Vagina (tissue), 2 donors: ENCODE data around the gene TET2. TPM values are rescaled to one million over a fixed set of nuclear protein-coding genes. Genes with fewer than 3 reads are reported as not detected.

Experiments used
- DNase-seq, 2 donors: peaks; one replicate each; pipeline ENCODE4 v3.0.0-alpha.2; 2017; ENCODE audit errors: extremely low spot score in 2 of 2
- H3K27ac ChIP-seq: fragments of 200-600 bp; sonication (generic); one replicate; pipeline ENCODE4 v1.5.1; 2019
- H3K27me3 ChIP-seq: fragments of 200-600 bp; sonication (generic); one replicate; pipeline ENCODE4 v1.5.1; 2019
- H3K36me3 ChIP-seq, 2 donors: fragments of 200-600 bp; sonication (generic); one replicate each; pipeline ENCODE4 v1.5.1; 2017 to 2019
- H3K4me1 ChIP-seq: fragments of 200-600 bp; sonication (generic); one replicate; pipeline ENCODE4 v1.5.1; 2019
- H3K4me3 ChIP-seq, 2 donors: fragments of 200-600 bp; sonication (generic); 1 replicate in 1 of 2; 2 replicates in 1 of 2; pipeline ENCODE4 v1.5.1; 2016 to 2019
- H3K9me3 ChIP-seq: fragments of 200-600 bp; sonication (generic); one replicate; pipeline ENCODE4 v1.5.1; 2019
- CTCF ChIP-seq, 3 experiments: fragments of 450-650 bp in 2 of 3; fragments of 200-600 bp in 1 of 3; sonication (generic) in 1 of 3; IDR thresholded peaks; one replicate each; pipeline ENCODE4 v1.5.1; 2017 to 2019; ENCODE audit warnings: antibody characterized with exemption in 3 of 3, mild to moderate bottlenecking in 2 of 3, moderate library complexity in 2 of 3
- POLR2A ChIP-seq, 2 donors: fragments of 450-650 bp; IDR thresholded peaks; one replicate each; pipeline ENCODE4 v1.6.1; 2017; ENCODE audit warnings: antibody characterized with exemption in 2 of 2, mild to moderate bottlenecking in 2 of 2, moderate library complexity in 2 of 2
- POLR2AphosphoS5 ChIP-seq, 2 donors: sonication (generic); formaldehyde crosslinking; IDR thresholded peaks; one replicate each; pipeline ENCODE4 v1.9.0; 2017; ENCODE audit warnings: antibody characterized with exemption in 2 of 2, mild to moderate bottlenecking in 2 of 2, low read depth in 1 of 2; ENCODE audit not compliant: insufficient read depth in 1 of 2
- intact Hi-C: fragments of 100-400 bp; cut with DNase I; formaldehyde crosslinking; loops from one replicate; pipeline ENCODE4 v1.15.1; 2023
- total RNA-seq: library from RNA; depleted of rRNA; stranded (reverse); fragments of >200 nt; gene quantifications from one replicate; pipeline ENCODE4 v1.2.3, GENCODE V29; 2016

The TET2 gene
- total RNA-seq, 1 donor from 2014 or later: 31.9 TPM

DNA sequence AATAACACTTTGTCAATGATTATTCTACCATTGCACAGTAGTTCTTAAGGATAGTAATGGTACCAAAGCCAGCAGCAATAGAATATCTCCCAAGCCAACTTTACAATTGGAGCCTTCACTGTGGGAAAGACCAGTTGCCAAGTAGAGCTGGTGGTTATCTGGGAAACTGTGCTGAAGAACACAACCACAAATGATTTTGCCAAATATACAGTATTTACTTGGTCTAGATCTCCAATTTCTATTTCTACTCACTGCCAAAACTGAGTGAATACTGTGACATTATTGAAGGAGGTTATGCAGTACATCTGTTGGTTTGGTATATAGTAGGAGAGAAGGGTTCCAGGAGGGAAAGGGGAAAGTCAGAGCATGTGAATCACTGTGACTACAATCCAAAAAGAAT lies 3.8 kb downstream of the TET2 start:
- no peaks in the 10 kb centered on the region for H3K36me3 ChIP-seq
- H3K27me3 ChIP-seq: no peaks in the 10 kb centered on the region
- no peak overlapping the region for H3K27ac ChIP-seq
- intact Hi-C loops: no loop called here
- H3K4me1 ChIP-seq: peaks cover 33% of the 10 kb centered on the region
- H3K9me3 ChIP-seq: no peaks in the 10 kb centered on the region
- TF ChIP-seq CTCF (IDR thresholded peaks at IDR 0.05) (no peak), POLR2A (IDR thresholded peaks at IDR 0.05) (no peak), POLR2AphosphoS5 (IDR thresholded peaks at IDR 0.05; ENCODE audit: insufficient read depth in 1 of 2, low read depth in 1 of 2) (no peak)
- H3K4me3 ChIP-seq: no peak overlapping the region
- DNase-seq: no peak

DNA sequence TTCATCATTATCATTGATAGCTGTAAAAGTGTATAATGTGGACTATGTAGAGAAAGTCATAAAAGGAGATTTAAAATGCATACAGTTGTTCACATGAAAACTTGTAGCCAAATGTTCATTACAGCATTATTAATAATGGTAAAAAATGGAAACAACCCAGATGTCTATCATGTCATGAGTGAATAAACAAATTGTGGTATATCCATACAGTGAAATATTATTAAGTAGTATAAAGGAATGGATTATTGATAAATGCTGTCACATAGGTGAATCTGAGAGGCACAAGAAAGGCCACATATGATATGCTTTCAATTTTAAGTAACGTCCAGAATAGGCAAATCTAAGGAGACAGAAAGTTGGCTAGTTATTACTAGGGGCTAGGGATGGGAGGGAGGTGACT lies 7.1 kb downstream of the TET2 start:
- no peaks in the 10 kb centered on the region for H3K36me3 ChIP-seq
- DNase-seq: no peak
- peaks cover 33% of the 10 kb centered on the region for H3K4me1 ChIP-seq
- H3K9me3 ChIP-seq: no peaks in the 10 kb centered on the region
- no peak overlapping the region for H3K27ac ChIP-seq
- no peak overlapping the region for H3K4me3 ChIP-seq
- H3K27me3 ChIP-seq: no peaks in the 10 kb centered on the region
- TF ChIP-seq POLR2AphosphoS5 (IDR thresholded peaks at IDR 0.05; ENCODE audit: insufficient read depth in 1 of 2, low read depth in 1 of 2) (no peak), CTCF (IDR thresholded peaks at IDR 0.05) (no peak), POLR2A (IDR thresholded peaks at IDR 0.05) (no peak)
- intact Hi-C loops: no loop called here

GRCh38 chr4:105154576-105154975 lies 7.9 kb downstream of the TET2 start:
- Histone ChIP-seq H3K9me3 (no peaks in the 10 kb centered on the region), H3K4me3 (no peak overlapping the region), H3K4me1 (peaks cover 24% of the 10 kb centered on the region), H3K27ac (no peak overlapping the region), H3K27me3 (no peaks in the 10 kb centered on the region), H3K36me3 (no peaks in the 10 kb centered on the region)
- DNase-seq: no peak
- TF ChIP-seq POLR2A (IDR thresholded peaks at IDR 0.05) (no peak), CTCF (IDR thresholded peaks at IDR 0.05) (no peak), POLR2AphosphoS5 (IDR thresholded peaks at IDR 0.05; ENCODE audit: insufficient read depth in 1 of 2, low read depth in 1 of 2) (no peak)
- intact Hi-C loops: no loop called here

DNA sequence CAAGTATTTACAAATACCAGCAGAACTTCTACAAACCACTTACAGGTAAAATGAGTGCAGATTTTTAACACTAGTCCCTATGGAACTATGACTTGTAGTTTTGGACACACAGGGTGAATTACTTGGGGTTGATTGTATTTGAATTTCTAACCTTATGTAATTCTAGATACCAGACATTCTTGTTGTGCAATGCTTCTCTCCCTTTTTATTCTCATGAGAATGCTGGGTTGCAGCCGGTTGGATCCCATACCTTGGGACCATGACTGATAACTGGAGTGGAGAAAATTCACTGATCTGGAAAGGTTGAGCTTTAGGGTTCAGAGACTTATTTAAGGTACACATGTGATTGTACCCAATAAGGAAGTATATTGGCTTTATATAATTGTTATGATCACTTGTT lies 8.8 kb downstream of the TET2 start:
- Histone ChIP-seq H3K4me3 (no peak overlapping the region), H3K36me3 (no peaks in the 10 kb centered on the region), H3K4me1 (peaks cover 16% of the 10 kb centered on the region), H3K27me3 (no peaks in the 10 kb centered on the region), H3K27ac (no peak overlapping the region), H3K9me3 (no peaks in the 10 kb centered on the region)
- intact Hi-C loops: no loop called here
- DNase-seq: no peak
- TF ChIP-seq CTCF (IDR thresholded peaks at IDR 0.05) (no peak), POLR2A (IDR thresholded peaks at IDR 0.05) (no peak), POLR2AphosphoS5 (IDR thresholded peaks at IDR 0.05; ENCODE audit: insufficient read depth in 1 of 2, low read depth in 1 of 2) (no peak)

- no peak for DNase-seq
- Histone ChIP-seq H3K4me1 (peaks cover 27% of the 10 kb centered on the region), H3K9me3 (no peaks in the 10 kb centered on the region), H3K27me3 (no peaks in the 10 kb centered on the region), H3K36me3 (no peaks in the 10 kb centered on the region), H3K27ac (no peak overlapping the region), H3K4me3 (no peak overlapping the region)
- TF ChIP-seq POLR2A (IDR thresholded peaks at IDR 0.05) (no peak), POLR2AphosphoS5 (IDR thresholded peaks at IDR 0.05; ENCODE audit: insufficient read depth in 1 of 2, low read depth in 1 of 2) (no peak), CTCF (IDR thresholded peaks at IDR 0.05) (no peak)
- intact Hi-C loops: no loop called here
Measured at GRCh38 chr4:105158837-105159236, 12.2 kb downstream of the TET2 start.
